ENCODE measurements around the gene NDUFS7. TPM values are rescaled to one million over a fixed set of nuclear protein-coding genes. Genes with fewer than 3 reads are reported as not detected.

Gene NDUFS7
- total RNA-seq, 1 experiment from 2014 or later: 135 TPM

GRCh38 chr19:1432507-1432887 is 48.8 kb downstream of the NDUFS7 start:
- DNase-seq (ENCODE audit: unreplicated experiment): no peak
- ChIA-PET POLR2A (interaction anchor here (0.9 kb wide), 1 partner anchor 21 kb away, joined by 3 read pairs; no protein-coding TSS in a partner anchor), CTCF (no interaction called here)
- no peaks in the 10 kb centered on the region for H3K9me3 Mint-ChIP-seq (ENCODE audit: unreplicated experiment)
- no TSS peak for BruUV-seq (replicated peaks)
- H3K4me3 Mint-ChIP-seq (ENCODE audit: unreplicated experiment): no peak overlapping the region
- intact Hi-C loops (cut with micrococcal nuclease): no loop called here
- no peaks in the 10 kb centered on the region for H3K27me3 Mint-ChIP-seq (ENCODE audit: insufficient read depth, unreplicated experiment)
- no peak for TF ChIP-seq CTCF (IDR thresholded peaks at IDR 0.05; ENCODE audit: unreplicated experiment)
- peaks cover 80% of the 10 kb centered on the region for H3K36me3 Mint-ChIP-seq (ENCODE audit: insufficient read depth, unreplicated experiment)
- no peaks in the 10 kb centered on the region for H3K4me1 Mint-ChIP-seq (ENCODE audit: insufficient read depth, unreplicated experiment)
- no peak overlapping the region for H3K27ac Mint-ChIP-seq (ENCODE audit: low read depth, unreplicated experiment)

DNA sequence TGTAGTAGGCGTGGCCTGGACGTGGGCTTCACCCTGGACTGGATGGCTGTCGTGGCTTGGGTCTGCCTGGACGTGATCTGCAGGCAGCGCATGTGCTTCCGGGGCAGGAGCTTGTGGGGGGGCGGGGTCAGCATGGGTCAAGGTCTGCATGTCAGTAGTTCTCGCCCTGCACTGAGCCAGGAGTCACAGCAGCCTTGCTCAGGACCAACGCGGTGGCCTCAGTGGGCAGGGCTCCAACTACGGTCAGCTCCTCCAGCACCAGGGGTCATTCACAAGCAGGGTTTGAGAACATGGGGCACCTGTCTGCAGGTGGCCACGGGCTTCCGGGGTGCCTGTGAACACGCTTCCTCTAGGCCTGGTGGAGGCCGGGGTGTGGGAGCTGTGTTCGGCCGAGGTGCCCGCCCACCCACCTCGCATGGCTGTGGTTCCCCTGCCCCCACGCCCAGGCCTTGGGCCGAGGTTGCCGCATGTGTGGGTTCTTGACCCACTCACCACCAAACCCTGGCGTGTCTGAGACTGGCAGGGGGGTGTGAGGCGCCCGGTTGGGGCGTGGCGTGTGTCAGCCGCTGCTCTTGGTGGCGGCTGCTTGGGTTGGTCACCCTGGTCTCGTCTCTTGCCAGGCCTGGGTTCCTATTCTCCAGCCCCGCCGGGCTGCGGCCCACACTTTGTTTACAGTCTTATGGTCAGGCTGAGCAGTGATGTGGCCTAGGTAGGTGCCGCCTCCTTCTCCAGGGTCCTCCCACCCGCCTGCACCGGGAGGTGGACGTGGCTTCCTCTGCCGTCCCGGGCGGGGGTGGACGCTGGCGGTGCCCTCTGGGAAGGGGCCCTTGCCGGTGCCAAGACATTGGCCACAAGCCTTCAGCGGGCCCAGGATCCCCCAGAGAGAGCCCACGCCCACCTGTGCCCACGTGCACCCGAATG is 49.7 kb downstream of the NDUFS7 start:
- ChIA-PET CTCF (no interaction called here), POLR2A (no interaction called here)
- Mint-ChIP-seq H3K9me3 (ENCODE audit: unreplicated experiment) (no peaks in the 10 kb centered on the region), H3K27ac (ENCODE audit: low read depth, unreplicated experiment) (no peak overlapping the region), H3K36me3 (ENCODE audit: insufficient read depth, unreplicated experiment) (peaks cover 79% of the 10 kb centered on the region), H3K4me3 (ENCODE audit: unreplicated experiment) (no peak overlapping the region), H3K4me1 (ENCODE audit: insufficient read depth, unreplicated experiment) (no peaks in the 10 kb centered on the region), H3K27me3 (ENCODE audit: insufficient read depth, unreplicated experiment) (no peaks in the 10 kb centered on the region)
- no peak for DNase-seq (ENCODE audit: unreplicated experiment)
- no peak for TF ChIP-seq CTCF (IDR thresholded peaks at IDR 0.05; ENCODE audit: unreplicated experiment)
- no TSS peak for BruUV-seq (replicated peaks)
- intact Hi-C loops (cut with micrococcal nuclease): no loop called here

DNA sequence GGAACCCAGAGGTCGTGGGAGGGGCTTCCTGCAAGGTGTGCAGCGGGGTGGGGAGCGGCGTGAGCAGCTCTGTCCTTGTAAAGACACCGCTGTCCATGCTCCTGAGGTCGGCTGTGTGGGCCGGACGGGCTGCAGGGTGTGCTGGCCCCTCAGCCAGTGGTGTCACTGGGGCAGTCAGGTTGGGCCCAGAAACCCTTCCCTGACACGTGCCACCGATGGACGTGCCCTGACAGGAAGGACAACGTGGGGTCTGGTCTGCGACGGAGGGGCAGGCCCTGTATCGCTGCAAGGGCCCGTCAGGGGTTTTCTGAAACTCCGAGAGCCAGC is 50.3 kb downstream of the NDUFS7 start:
- no peak overlapping the region for H3K27ac Mint-ChIP-seq (ENCODE audit: low read depth, unreplicated experiment)
- ChIA-PET POLR2A (no interaction called here), CTCF (no interaction called here)
- BruUV-seq (replicated peaks): no TSS peak
- H3K36me3 Mint-ChIP-seq (ENCODE audit: insufficient read depth, unreplicated experiment): peaks cover 77% of the 10 kb centered on the region
- intact Hi-C loops (cut with micrococcal nuclease): no loop called here
- no peaks in the 10 kb centered on the region for H3K4me1 Mint-ChIP-seq (ENCODE audit: insufficient read depth, unreplicated experiment)
- DNase-seq (ENCODE audit: unreplicated experiment): no peak
- H3K9me3 Mint-ChIP-seq (ENCODE audit: unreplicated experiment): no peaks in the 10 kb centered on the region
- H3K27me3 Mint-ChIP-seq (ENCODE audit: insufficient read depth, unreplicated experiment): no peaks in the 10 kb centered on the region
- H3K4me3 Mint-ChIP-seq (ENCODE audit: unreplicated experiment): no peak overlapping the region
- TF ChIP-seq CTCF (IDR thresholded peaks at IDR 0.05; ENCODE audit: unreplicated experiment): no peak

GRCh38 chr19:1434577-1435060 is 50.9 kb downstream of the NDUFS7 start:
- H3K9me3 Mint-ChIP-seq (ENCODE audit: unreplicated experiment): no peaks in the 10 kb centered on the region
- no peak for DNase-seq (ENCODE audit: unreplicated experiment)
- no peak for TF ChIP-seq CTCF (IDR thresholded peaks at IDR 0.05; ENCODE audit: unreplicated experiment)
- ChIA-PET POLR2A (no interaction called here), CTCF (interaction anchor here (0.9 kb wide), 1 partner anchor 11 kb away, joined by 4 read pairs; no protein-coding TSS in a partner anchor)
- intact Hi-C loops (cut with micrococcal nuclease): no loop called here
- H3K27me3 Mint-ChIP-seq (ENCODE audit: insufficient read depth, unreplicated experiment): no peaks in the 10 kb centered on the region
- BruUV-seq (replicated peaks): no TSS peak
- H3K27ac Mint-ChIP-seq (ENCODE audit: low read depth, unreplicated experiment): no peak overlapping the region
- no peak overlapping the region for H3K4me3 Mint-ChIP-seq (ENCODE audit: unreplicated experiment)
- H3K4me1 Mint-ChIP-seq (ENCODE audit: insufficient read depth, unreplicated experiment): no peaks in the 10 kb centered on the region
- peaks cover 75% of the 10 kb centered on the region for H3K36me3 Mint-ChIP-seq (ENCODE audit: insufficient read depth, unreplicated experiment)
